ENCODE results near the gene ZNF197.

GRCh38 chr3:44643024-44643423, 18.2 kb downstream of the ZNF197 start:
- no peak for TF ChIP-seq ELF4 (IDR thresholded peaks at IDR 0.05)
- no peak for TF ChIP-seq SP1 (IDR thresholded peaks at IDR 0.05)
- TF ChIP-seq FOXA1 (IDR thresholded peaks at IDR 0.05) = no peak
- no peak for TF ChIP-seq ZNF384 (IDR thresholded peaks at IDR 0.05)
